Loucy (cell line): ENCODE results near the gene PRDM11.
A peak's percentile ranks its signal among the peaks of the same experiment; 100 is the strongest.

Source experiments
- H2AFZ ChIP-seq: fragments of 200-600 bp; sonication (generic); 2 replicates; pipeline ENCODE4 v1.6.0; 2016; ENCODE audit warnings: antibody characterized with exemption, mild to moderate bottlenecking, low read length, moderate library complexity
- H3F3A ChIP-seq: fragments of 200-600 bp; 2 replicates; pipeline ENCODE4 v1.6.0; 2016; ENCODE audit warnings: antibody characterized with exemption, low read depth, mild to moderate bottlenecking
- H3K27me3 ChIP-seq: fragments of 200-600 bp; sonication (generic); 2 replicates; pipeline ENCODE4 v1.6.1; 2014; ENCODE audit warnings: low read length, mild to moderate bottlenecking; ENCODE audit not compliant: insufficient read depth, poor library complexity, severe bottlenecking
- H3K36me3 ChIP-seq: fragments of 200-600 bp; sonication (generic); 2 replicates; pipeline ENCODE4 v1.6.1; 2016; ENCODE audit warnings: low read length; ENCODE audit not compliant: insufficient read depth
- H3K4me1 ChIP-seq: fragments of 200-600 bp; sonication (generic); 2 replicates; pipeline ENCODE4 v1.5.1; 2014; ENCODE audit warnings: low read length, mild to moderate bottlenecking; ENCODE audit not compliant: insufficient read depth, poor library complexity, severe bottlenecking
- H3K4me2 ChIP-seq: fragments of 200-600 bp; sonication (generic); 2 replicates; pipeline ENCODE4 v1.6.0; 2014; ENCODE audit warnings: antibody characterized with exemption, low read length, low read depth, mild to moderate bottlenecking; ENCODE audit not compliant: poor library complexity, severe bottlenecking
- H3K4me3 ChIP-seq: fragments of 200-600 bp; sonication (generic); 2 replicates; pipeline ENCODE4 v1.5.1; 2014; ENCODE audit warnings: low read length, mild to moderate bottlenecking, mixed read lengths; ENCODE audit not compliant: poor library complexity, severe bottlenecking
- H3K79me2 ChIP-seq: fragments of 200-600 bp; sonication (generic); 2 replicates; pipeline ENCODE4 v1.6.1; 2014; ENCODE audit warnings: low read length; ENCODE audit not compliant: insufficient read depth
- H3K9ac ChIP-seq: fragments of 200-600 bp; sonication (generic); 2 replicates; pipeline ENCODE4 v1.6.0; 2014; ENCODE audit warnings: mild to moderate bottlenecking, low read depth, low read length, moderate library complexity; ENCODE audit not compliant: poor library complexity, severe bottlenecking
- H3K9me2 ChIP-seq: fragments of 200-600 bp; sonication (generic); replicated peaks from 2 replicates; pipeline ENCODE4 v1.6.1; 2016; ENCODE audit warnings: low read depth, low read length, mixed read lengths
- H3K9me3 ChIP-seq: fragments of 200-600 bp; sonication (generic); 2 replicates; pipeline ENCODE4 v1.6.1; 2014; ENCODE audit warnings: mild to moderate bottlenecking, antibody characterized with exemption, low read length, low read depth; ENCODE audit not compliant: insufficient read depth
- H4K20me1 ChIP-seq: fragments of 200-600 bp; sonication (generic); 2 replicates; pipeline ENCODE4 v1.6.0; 2014; ENCODE audit warnings: antibody characterized with exemption, low read length, mild to moderate bottlenecking; ENCODE audit not compliant: insufficient read depth, poor library complexity, severe bottlenecking
- EZH2phosphoT487 ChIP-seq: fragments of 200-600 bp; IDR thresholded peaks from 2 replicates; pipeline ENCODE4 v1.6.1; 2018; ENCODE audit warnings: antibody characterized with exemption, mild to moderate bottlenecking, moderate library complexity, borderline replicate concordance
- TF ChIP-seq, protein P1 (sequence below): fragments of 200-600 bp; sonication (generic); conservative IDR thresholded peaks from 2 replicates; pipeline ENCODE4 v1.5.1; 2014; ENCODE audit warnings: mild to moderate bottlenecking, antibody characterized with exemption, low read length

Gene PRDM11

DNA sequence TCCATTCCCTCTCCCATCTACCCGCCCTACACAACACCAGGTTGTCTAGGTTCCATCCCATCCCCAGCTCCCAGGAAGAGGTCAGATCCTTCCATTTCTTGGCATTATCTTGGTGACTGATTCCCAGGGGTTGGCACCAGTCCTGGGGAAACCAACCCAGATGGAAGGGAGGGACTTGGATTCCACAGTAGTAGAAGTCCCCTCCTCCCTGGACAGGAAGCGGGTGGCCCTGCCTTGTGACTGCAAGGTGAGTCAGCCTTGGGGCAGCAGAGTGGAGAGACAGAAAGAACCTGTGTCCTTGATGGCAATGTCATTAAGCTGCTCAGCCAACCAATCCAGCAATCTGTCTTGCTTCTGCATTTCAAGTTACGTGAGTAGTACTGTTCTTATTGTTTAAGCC, 113.2 kb downstream of the PRDM11 start:
- TF ChIP-seq, protein P1, sequence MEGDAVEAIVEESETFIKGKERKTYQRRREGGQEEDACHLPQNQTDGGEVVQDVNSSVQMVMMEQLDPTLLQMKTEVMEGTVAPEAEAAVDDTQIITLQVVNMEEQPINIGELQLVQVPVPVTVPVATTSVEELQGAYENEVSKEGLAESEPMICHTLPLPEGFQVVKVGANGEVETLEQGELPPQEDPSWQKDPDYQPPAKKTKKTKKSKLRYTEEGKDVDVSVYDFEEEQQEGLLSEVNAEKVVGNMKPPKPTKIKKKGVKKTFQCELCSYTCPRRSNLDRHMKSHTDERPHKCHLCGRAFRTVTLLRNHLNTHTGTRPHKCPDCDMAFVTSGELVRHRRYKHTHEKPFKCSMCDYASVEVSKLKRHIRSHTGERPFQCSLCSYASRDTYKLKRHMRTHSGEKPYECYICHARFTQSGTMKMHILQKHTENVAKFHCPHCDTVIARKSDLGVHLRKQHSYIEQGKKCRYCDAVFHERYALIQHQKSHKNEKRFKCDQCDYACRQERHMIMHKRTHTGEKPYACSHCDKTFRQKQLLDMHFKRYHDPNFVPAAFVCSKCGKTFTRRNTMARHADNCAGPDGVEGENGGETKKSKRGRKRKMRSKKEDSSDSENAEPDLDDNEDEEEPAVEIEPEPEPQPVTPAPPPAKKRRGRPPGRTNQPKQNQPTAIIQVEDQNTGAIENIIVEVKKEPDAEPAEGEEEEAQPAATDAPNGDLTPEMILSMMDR, result no peak
- TF ChIP-seq EZH2phosphoT487, result no peak

DNA sequence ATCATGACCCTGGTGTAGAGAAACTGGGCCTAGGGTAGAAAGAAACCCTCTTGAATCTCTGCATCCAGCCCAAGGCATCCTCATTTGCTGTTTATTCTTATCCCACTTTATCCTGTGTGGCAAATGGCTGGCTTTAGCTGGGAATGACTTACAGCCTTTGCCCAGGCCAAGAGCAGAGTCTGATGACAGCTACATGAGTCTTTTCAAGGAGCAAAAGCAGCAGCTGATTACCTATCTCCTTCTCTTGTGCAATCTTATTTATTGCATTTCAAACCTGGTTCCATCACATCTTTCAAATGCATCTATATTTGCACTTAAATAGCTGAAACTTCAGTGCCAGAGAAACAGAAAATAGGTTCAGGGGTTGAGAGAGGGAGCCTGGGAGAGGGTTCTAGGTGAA, 113.6 kb downstream of the PRDM11 start:
- Histone ChIP-seq H3K4me2 (peak overlapping the region; percentile 5), H3K9me2 (no peaks in the 10 kb centered on the region), H3F3A (no peaks in the 10 kb centered on the region), H3K4me3 (no peak overlapping the region), H3K79me2 (no peaks in the 10 kb centered on the region), H4K20me1 (no peaks in the 10 kb centered on the region), H2AFZ (no peak overlapping the region), H3K27me3 (no peaks in the 10 kb centered on the region), H3K9me3 (no peaks in the 10 kb centered on the region), H3K36me3 (no peaks in the 10 kb centered on the region), H3K9ac (no peak overlapping the region), H3K4me1 (peaks cover 25% of the 10 kb centered on the region)
- no peak for TF ChIP-seq EZH2phosphoT487
- TF ChIP-seq, protein P1, result no peak

More for the DNA sequence above, 113.2 kb downstream of the PRDM11 start:
- Histone ChIP-seq H3F3A (no peaks in the 10 kb centered on the region), H3K36me3 (no peaks in the 10 kb centered on the region), H3K4me1 (peaks cover 25% of the 10 kb centered on the region), H3K9me3 (no peaks in the 10 kb centered on the region), H3K4me2 (peak overlapping the region; percentile 5), H3K27me3 (no peaks in the 10 kb centered on the region), H3K9ac (no peak overlapping the region), H3K9me2 (no peaks in the 10 kb centered on the region), H2AFZ (no peak overlapping the region), H3K79me2 (no peaks in the 10 kb centered on the region), H4K20me1 (no peaks in the 10 kb centered on the region), H3K4me3 (no peak overlapping the region)

DNA sequence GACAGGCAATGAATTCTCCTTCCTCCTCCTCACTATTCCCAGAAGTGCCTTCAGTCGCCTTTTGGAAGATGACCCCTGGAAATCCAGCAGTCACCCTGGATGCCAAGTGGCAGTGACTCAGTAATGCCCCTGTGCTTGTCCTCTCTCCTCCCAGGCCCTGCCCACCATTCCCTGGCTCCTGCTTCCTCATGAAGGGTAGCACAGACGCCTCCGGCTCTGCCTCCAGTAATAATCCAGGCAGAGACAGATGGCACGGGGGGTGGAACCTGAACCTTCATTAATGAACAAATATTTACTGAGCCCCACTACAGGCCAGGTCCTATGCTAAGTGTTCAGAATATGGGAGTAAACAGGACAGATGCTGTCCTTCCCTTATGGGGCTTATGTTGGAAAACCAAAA, 116.5 kb downstream of the PRDM11 start:
- H3K4me2 ChIP-seq, result no peak overlapping the region
- H3K4me3 ChIP-seq, result no peak overlapping the region
- H3K27me3 ChIP-seq, result no peaks in the 10 kb centered on the region
- H2AFZ ChIP-seq, result no peak overlapping the region
- H4K20me1 ChIP-seq, result no peaks in the 10 kb centered on the region
- peaks cover 18% of the 10 kb centered on the region for H3K4me1 ChIP-seq
- H3K79me2 ChIP-seq, result no peaks in the 10 kb centered on the region
- H3K36me3 ChIP-seq, result no peaks in the 10 kb centered on the region
- no peaks in the 10 kb centered on the region for H3K9me3 ChIP-seq
- H3F3A ChIP-seq, result no peaks in the 10 kb centered on the region
- H3K9ac ChIP-seq, result no peak overlapping the region
- TF ChIP-seq EZH2phosphoT487, result no peak
- TF ChIP-seq, protein P1, result no peak
- H3K9me2 ChIP-seq, result no peaks in the 10 kb centered on the region
